Measurements from ENCODE around the gene FKBP8.

FKBP8 gene

DNA sequence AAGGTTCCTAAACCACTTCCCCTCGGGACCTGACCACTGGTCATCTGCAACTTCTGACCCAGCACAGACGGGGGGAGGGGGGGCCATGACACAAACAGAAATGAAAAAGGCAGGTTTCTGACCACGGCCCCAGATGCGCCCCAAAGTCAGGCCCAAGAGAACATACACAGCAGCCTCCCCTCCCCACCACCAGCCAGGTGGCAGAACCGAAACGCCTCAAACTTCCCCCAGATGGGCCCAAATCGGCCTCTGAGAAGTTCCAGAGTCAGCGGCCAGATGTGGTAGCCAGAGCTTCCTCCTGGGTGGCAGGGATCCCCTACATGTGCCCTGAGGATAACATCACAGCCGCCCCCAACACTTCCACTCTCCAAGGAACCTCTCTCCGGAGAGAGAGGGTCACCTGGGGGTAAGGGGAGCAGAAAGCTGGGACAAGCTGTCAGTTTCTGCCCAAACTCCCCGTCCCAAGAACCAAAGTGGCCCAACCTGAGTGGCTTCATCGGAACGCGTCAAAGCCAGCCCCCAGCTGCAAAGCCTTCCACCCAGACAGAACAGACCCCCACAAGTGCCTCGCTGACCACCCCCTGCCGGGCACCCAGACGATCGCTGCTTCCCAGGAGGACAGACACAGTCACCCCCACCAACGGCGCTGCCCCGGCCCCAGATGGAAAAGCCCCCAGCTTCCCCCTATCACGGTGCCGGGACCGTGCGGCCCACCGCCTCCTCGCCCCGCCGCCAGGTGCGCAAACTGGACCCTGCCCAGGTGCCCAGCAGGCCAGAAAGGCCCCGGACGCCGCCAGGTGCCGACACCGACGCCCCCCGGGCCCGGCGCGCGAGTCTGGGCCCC, 22.3 kb downstream of the FKBP8 start:
- DNase-seq, result no peak

DNA sequence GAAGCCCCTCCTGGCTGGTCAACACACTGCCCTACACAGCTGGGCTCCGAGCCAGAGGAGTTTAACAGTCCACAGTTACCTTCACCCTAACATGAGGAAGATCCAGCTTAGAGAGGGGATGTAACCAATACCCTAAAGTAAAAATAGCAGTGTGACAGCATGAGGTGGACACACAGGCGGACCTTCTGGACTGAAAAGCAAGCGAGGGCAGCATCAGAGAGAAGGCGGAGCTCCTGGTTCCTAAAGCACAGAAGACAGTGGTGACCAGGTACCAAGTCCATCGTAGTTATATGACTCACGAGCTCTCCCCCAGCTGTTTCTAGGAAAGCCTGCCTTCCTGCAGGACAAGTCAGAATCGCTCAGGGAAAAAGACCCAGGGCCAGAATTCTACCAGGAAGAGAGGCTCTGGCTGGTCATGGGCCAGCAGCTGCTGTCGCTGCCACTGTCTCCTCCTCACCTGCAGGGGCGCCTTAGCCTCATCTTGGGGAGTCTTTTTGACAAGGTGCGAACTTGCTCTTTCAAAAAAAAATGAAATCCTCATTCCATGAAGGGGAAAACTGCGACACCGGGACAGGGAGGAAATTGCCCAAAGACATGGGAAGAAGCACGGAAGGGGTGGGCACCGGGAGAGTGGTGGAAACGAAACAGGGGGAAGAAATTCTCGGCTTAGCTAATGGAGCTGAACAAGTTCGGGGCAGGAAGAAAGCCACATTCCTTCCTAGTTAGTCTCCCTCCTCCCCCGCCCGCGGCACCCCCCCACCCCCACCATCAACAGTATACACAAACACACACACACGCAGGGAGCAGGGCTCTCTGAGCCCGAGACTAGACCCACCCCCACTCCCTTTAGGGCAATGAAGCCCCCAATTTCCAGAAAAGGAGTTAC, 23.2 kb downstream of the FKBP8 start:
- DNase-seq, result no peak

GRCh38 chr19:18518639-18519038, 24.7 kb downstream of the FKBP8 start:
- DNase-seq, result no peak

DNA sequence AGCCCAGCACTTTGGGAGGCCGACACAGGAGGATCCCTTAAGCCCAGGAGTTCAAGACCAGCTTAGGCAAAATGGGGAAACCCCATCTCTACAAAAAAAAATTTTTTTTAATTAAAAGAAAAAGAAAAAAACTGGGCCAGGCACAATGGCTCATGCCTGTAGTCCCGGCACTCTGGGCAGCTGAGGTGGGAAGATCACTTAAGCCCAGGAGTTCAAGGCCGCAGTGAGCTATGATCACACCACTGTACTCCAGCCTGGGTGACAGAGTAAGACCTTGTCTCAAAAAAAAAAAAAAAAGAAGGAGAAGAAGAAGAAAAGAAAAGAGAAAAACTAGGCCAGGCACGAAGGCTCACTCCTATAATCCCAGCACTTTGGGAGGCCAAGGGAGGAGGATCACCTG, 25.8 kb downstream of the FKBP8 start:
- no peak for DNase-seq

- DNase-seq, result no peak
These were observed 27.4 kb downstream of the FKBP8 start for GRCh38 chr19:18515959-18516358.

GRCh38 chr19:18514800-18515682, 28.3 kb downstream of the FKBP8 start:
- peak; percentile 59 for DNase-seq

GRCh38 chr19:18513868-18514267, 29.5 kb downstream of the FKBP8 start:
- DNase-seq, result no peak

GRCh38 chr19:18510216-18510615, 33.2 kb downstream of the FKBP8 start:
- DNase-seq, result no peak

GRCh38 chr19:18508585-18508984, 34.8 kb downstream of the FKBP8 start:
- DNase-seq, result no peak

DNA sequence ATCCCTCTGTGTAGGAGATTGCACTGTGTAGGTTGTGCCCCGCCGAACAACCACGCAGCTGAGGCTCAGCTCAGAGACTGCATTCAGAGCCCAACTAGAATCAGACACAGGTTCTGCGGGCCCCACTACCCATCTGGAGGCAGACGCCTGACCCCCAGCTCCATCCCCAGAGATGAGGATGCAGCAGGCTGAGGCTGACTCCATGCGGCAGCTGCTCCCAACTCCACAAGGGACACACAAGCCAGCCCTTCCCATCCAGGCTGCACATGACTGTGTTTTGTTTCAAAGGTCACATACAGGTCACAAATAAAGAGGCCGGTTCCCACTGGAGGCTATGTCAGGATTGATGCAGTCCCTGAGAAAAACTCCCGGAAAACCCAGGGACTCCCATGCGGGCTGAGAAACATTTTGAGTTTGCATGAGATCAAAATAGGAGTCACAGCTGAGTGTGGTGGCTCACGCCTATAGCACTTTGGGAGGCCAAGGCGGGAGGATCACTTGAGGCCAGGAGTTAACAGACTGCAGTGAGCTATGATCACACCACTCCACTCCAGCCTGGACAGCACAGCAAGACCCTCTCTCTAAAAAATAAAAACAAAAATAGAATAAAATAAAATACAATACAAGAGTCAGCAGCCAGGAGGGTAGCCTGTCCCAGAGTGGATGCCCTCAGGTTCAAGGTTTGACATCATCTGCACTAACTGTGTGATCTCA, 35.5 kb downstream of the FKBP8 start:
- no peak for DNase-seq

DNA sequence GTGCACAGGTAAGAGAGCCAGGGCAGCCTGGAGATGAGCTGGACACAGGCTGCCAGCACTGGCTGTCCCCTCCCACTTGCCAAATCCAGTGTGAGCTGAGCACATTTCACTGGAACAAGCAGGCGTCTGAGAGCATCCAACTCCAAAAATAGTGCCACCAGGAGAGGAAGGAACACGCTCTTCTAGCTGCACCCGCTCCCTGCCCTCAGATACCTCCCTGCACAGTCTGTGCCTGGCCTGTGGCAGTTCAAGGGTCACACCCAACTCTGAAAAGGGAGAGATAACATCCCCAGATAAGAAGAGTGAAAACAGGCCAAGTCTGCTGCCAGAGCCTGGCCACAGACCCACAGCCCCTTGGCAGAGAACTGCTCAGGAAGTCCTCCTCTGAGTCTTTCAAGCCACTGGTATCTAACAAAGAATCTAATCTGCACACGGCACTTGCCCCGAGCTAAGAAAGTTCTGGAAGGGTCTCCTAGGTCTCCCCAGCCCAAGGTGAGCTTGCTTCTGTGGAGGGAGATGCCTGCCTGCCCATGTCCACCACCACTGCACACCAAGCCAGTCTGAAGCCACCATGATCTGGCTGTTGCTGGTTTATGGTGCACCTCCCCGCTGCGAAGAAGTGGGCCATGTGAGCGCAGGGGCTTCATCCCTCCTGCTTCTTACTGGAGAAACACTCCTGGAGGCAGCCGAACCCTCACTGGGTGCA, 36.2 kb downstream of the FKBP8 start:
- DNase-seq, result no peak

- DNase-seq, result no peak
These were observed 37.1 kb downstream of the FKBP8 start for GRCh38 chr19:18506101-18506930.

GRCh38 chr19:18504886-18505610, 38.3 kb downstream of the FKBP8 start:
- DNase-seq, result no peak

- DNase-seq, result no peak
These were observed 39.1 kb downstream of the FKBP8 start for GRCh38 chr19:18503971-18504885.

- DNase-seq, result no peak
These were observed 39.9 kb downstream of the FKBP8 start for GRCh38 chr19:18503337-18503970.

GRCh38 chr19:18502638-18503294, 40.6 kb downstream of the FKBP8 start:
- DNase-seq, result no peak

GRCh38 chr19:18502246-18502637, 41.1 kb downstream of the FKBP8 start:
- no peak for DNase-seq

DNA sequence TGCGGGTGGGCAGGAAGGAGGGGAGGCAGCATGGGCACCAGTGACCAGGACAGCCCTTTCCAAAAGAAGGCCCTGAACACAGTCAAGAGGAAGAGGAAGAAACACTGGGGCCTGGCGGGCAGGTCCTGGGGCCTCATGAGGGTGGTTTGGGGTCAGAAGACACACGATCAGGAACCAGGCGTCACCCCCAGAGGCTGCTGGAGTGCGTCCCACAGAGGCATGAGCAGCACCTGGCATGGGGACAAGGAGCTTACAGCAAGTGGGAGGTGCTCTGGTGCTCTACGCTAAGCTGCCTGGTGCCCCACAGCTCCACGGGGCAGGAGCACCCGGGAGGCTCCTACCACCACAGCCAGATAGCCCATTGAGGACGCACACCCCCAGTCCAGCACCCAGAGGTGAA, 41.5 kb downstream of the FKBP8 start:
- DNase-seq, result no peak
